GM23338 (cell line): ENCODE measurements around the gene PLXNA2. TPM values are rescaled to one million over a fixed set of nuclear protein-coding genes. Genes with fewer than 3 reads are reported as not detected.

Experiments used
- ATAC-seq: fragments of 200-7000 bp; cut with Tn5 transposase; 3 replicates; pipeline ENCODE4 v1.9.1; 2020
- DNase-seq: peaks from one replicate; pipeline ENCODE4 v3.0.0-alpha.2; 2015; ENCODE audit warnings: low spot score
- H2AFZ ChIP-seq: fragments of 200-600 bp; sonication (generic); 2 replicates; pipeline ENCODE4 v1.8.0; 2016; ENCODE audit warnings: antibody characterized with exemption, mild to moderate bottlenecking, moderate library complexity
- H3F3A ChIP-seq: fragments of 200-600 bp; sonication (generic); replicated peaks from 2 replicates; pipeline ENCODE4 v1.8.0; 2017; ENCODE audit warnings: antibody characterized with exemption, mixed run types, low read depth
- H3K27ac ChIP-seq: fragments of 200-600 bp; sonication (generic); 2 replicates; pipeline ENCODE4 v1.6.1; 2016; ENCODE audit warnings: low read depth
- H3K27me3 ChIP-seq: fragments of 200-600 bp; sonication (generic); 2 replicates; pipeline ENCODE4 v1.8.0; 2016; ENCODE audit warnings: mild to moderate bottlenecking, mixed run types, moderate library complexity; ENCODE audit not compliant: insufficient read depth
- H3K36me3 ChIP-seq: fragments of 200-600 bp; sonication (generic); 2 replicates; pipeline ENCODE4 v1.8.0; 2016; ENCODE audit warnings: mild to moderate bottlenecking; ENCODE audit not compliant: insufficient read depth
- H3K4me1 ChIP-seq: fragments of 200-600 bp; sonication (generic); 2 replicates; pipeline ENCODE4 v1.8.0; 2016; ENCODE audit warnings: mild to moderate bottlenecking, moderate library complexity; ENCODE audit not compliant: insufficient read depth
- H3K4me2 ChIP-seq: fragments of 200-600 bp; sonication (generic); 2 replicates; pipeline ENCODE4 v1.7.1; 2017; ENCODE audit warnings: mixed run types
- H3K4me3 ChIP-seq: fragments of 200-600 bp; sonication (generic); 2 replicates; pipeline ENCODE4 v1.6.1; 2016; ENCODE audit warnings: mixed run types
- H3K79me2 ChIP-seq: fragments of 200-600 bp; sonication (generic); replicated peaks from 2 replicates; pipeline ENCODE4 v1.8.0; 2017; ENCODE audit warnings: mild to moderate bottlenecking; ENCODE audit not compliant: insufficient read depth
- H3K9me2 ChIP-seq: fragments of 200-600 bp; sonication (generic); 2 replicates; pipeline ENCODE4 v1.8.0; 2017; ENCODE audit not compliant: insufficient read depth
- H4K20me1 ChIP-seq: fragments of 200-600 bp; sonication (generic); replicated peaks from 2 replicates; pipeline ENCODE4 v1.8.0; 2017; ENCODE audit warnings: mild to moderate bottlenecking; ENCODE audit not compliant: insufficient read depth
- H3K27ac Mint-ChIP-seq: 2 replicates; pipeline ENCODE4 v1.8.0; 2020; ENCODE audit warnings: inconsistent platforms, mild to moderate bottlenecking, moderate library complexity, mixed read lengths
- H3K27me3 Mint-ChIP-seq: 3 replicates; pipeline ENCODE4 v1.8.0; 2022; ENCODE audit warnings: low read depth, mild to moderate bottlenecking, moderate library complexity, mixed read lengths, inconsistent platforms; ENCODE audit not compliant: insufficient read depth, poor library complexity
- H3K36me3 Mint-ChIP-seq: 3 replicates; pipeline ENCODE4 v1.8.0; 2021; ENCODE audit warnings: low read depth, mild to moderate bottlenecking, inconsistent platforms, moderate library complexity, mixed read lengths
- H3K4me1 Mint-ChIP-seq: 3 replicates; pipeline ENCODE4 v1.8.0; 2020; ENCODE audit warnings: mild to moderate bottlenecking, inconsistent platforms, mixed read lengths
- H3K4me3 Mint-ChIP-seq: 3 replicates; pipeline ENCODE4 v1.8.0; 2021; ENCODE audit warnings: moderate library complexity, mild to moderate bottlenecking, inconsistent platforms, mixed read lengths
- H3K9me3 Mint-ChIP-seq: 3 replicates; pipeline ENCODE4 v1.8.0; 2020; ENCODE audit warnings: moderate library complexity, mild to moderate bottlenecking, inconsistent platforms, mixed read lengths
- CREB1 ChIP-seq: fragments of 250-450 bp; sonication (Bioruptor Pico); IDR thresholded peaks from 2 replicates; pipeline ENCODE4 v1.5.0; 2020; ENCODE audit warnings: low read depth, mild to moderate bottlenecking, moderate library complexity
- CTCF ChIP-seq, 2 experiments: fragments of 200-600 bp in 1 of 2; sonication (generic) in 1 of 2; conservative IDR thresholded peaks; 2 replicates each; pipeline versions ENCODE4 v1.5.1 to v1.6.1; 2016 to 2017; ENCODE audit warnings: antibody characterized with exemption in 2 of 2, low read depth in 2 of 2, mild to moderate bottlenecking in 2 of 2, moderate library complexity in 1 of 2
- ETS1 ChIP-seq: IDR thresholded peaks from 2 replicates; pipeline ENCODE4 v1.6.1; 2016; ENCODE audit warnings: antibody characterized with exemption
- EZH2phosphoT487 ChIP-seq: fragments of 200-600 bp; sonication (generic); IDR thresholded peaks from one replicate; pipeline ENCODE4 v1.8.1; 2018; ENCODE audit warnings: antibody characterized with exemption; ENCODE audit not compliant: unreplicated experiment
- JUNB ChIP-seq: IDR thresholded peaks from one replicate; pipeline ENCODE4 v1.6.1; 2016; ENCODE audit warnings: antibody characterized with exemption; ENCODE audit not compliant: unreplicated experiment
- POLR2AphosphoS5 ChIP-seq: IDR thresholded peaks from 2 replicates; pipeline ENCODE4 v1.6.1; 2016; ENCODE audit warnings: antibody characterized with exemption, low read depth
- REST ChIP-seq: IDR thresholded peaks from one replicate; pipeline ENCODE4 v1.6.1; 2018; ENCODE audit warnings: antibody characterized with exemption; ENCODE audit not compliant: unreplicated experiment
- STAT1 ChIP-seq: IDR thresholded peaks from one replicate; pipeline ENCODE4 v1.6.1; 2016; ENCODE audit warnings: antibody characterized with exemption; ENCODE audit not compliant: unreplicated experiment
- ZNF114 ChIP-seq: fragments of 250-450 bp; sonication (Bioruptor Pico); IDR thresholded peaks from 2 replicates; pipeline ENCODE4 v1.5.0; 2020; ENCODE audit warnings: mild to moderate bottlenecking, moderate library complexity
- ZNF331 ChIP-seq: fragments of 250-450 bp; sonication (Bioruptor Pico); IDR thresholded peaks from 2 replicates; pipeline ENCODE4 v1.5.0; 2020; ENCODE audit warnings: low read depth, mild to moderate bottlenecking, moderate library complexity
- polyA plus RNA-seq: library from polyadenylated mRNA; unstranded; fragments of >200 nt; fragmentation: Nextera tagmentation; extraction: Ambion mirVana; gene quantifications from 2 replicates; pipeline ENCODE4 v1.2.1, GENCODE V29; 2016
- total RNA-seq: library from RNA; depleted of rRNA; stranded (reverse); fragments of >200 nt; shearing (Covaris generic); gene quantifications from 2 replicates; pipeline ENCODE4 v1.2.3, GENCODE V29; 2014

PLXNA2 gene
- total and polyA plus RNA-seq, 2 experiments from 2014 or later: 0.40 to 1.8 TPM

- no peak for TF ChIP-seq REST
- no peak for TF ChIP-seq POLR2AphosphoS5
- TF ChIP-seq CTCF (conservative IDR thresholded peaks at IDR 0.05; ENCODE audit: low read depth in 2 of 2): no peak
- no peak for TF ChIP-seq ZNF114 (CRISPR knock-in tag)
- no peak for TF ChIP-seq JUNB
- TF ChIP-seq ETS1: no peak
- TF ChIP-seq EZH2phosphoT487: no peak
- TF ChIP-seq STAT1: no peak
- TF ChIP-seq ZNF331 (CRISPR knock-in tag): no peak
Observed at GRCh38 chr1:207985996-207986395, 258.2 kb downstream of the PLXNA2 start (continued).

- no peaks in the 10 kb centered on the region for H3K4me1 ChIP-seq
- Mint-ChIP-seq H3K9me3 (no peaks in the 10 kb centered on the region), H3K4me3 (no peak overlapping the region), H3K4me1 (no peaks in the 10 kb centered on the region), H3K36me3 (no peaks in the 10 kb centered on the region), H3K27ac (no peak overlapping the region), H3K27me3 (peaks cover 8% of the 10 kb centered on the region)
- no peaks in the 10 kb centered on the region for H3K79me2 ChIP-seq
- no peak overlapping the region for H3K27ac ChIP-seq
- no peaks in the 10 kb centered on the region for H3K9me2 ChIP-seq
- H3K4me3 ChIP-seq: no peak overlapping the region
- ATAC-seq (no peak), DNase-seq (no peak)
- H4K20me1 ChIP-seq: no peaks in the 10 kb centered on the region
- no peak for TF ChIP-seq CREB1 (CRISPR knock-in tag)
- H3F3A ChIP-seq: no peaks in the 10 kb centered on the region
- no peak overlapping the region for H3K4me2 ChIP-seq
- H3K36me3 ChIP-seq: no peaks in the 10 kb centered on the region
- H2AFZ ChIP-seq: no peak overlapping the region
- no peaks in the 10 kb centered on the region for H3K27me3 ChIP-seq
Observed at GRCh38 chr1:207984831-207985572, 259.2 kb downstream of the PLXNA2 start.
